WI38 (cell line): ENCODE measurements around the gene CHD5.

Experiments
- H3K4me3 ChIP-seq: 2 replicates; pipeline ENCODE4 v1.5.1; 2011; ENCODE audit warnings: low read depth, mild to moderate bottlenecking, control low read depth, low read length
- TF ChIP-seq, protein P1 (sequence below): IDR thresholded peaks from 2 replicates; pipeline ENCODE4 v1.5.1; 2012; ENCODE audit warnings: low read depth, mild to moderate bottlenecking, control low read depth, low read length

The CHD5 gene

DNA sequence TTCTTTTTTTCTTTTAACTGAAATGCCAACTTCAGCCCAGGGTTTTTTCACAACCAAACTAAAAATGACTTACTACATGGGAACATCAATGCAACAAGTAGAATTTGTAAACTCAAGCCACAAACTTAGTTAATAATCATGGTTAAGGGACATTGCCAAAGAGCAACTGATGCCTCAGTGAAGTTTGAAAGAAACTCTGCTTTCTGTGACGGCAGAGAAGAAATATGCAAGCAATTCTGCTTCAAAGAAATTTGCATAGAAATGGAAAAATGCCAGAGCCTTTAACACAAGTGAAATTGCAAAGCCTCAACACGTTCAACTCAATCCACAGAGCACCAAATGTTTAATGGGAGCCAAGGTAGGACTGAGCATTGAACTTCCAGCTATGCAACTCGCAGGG is 5.0 kb upstream of the CHD5 start:
- TF ChIP-seq, protein P1, sequence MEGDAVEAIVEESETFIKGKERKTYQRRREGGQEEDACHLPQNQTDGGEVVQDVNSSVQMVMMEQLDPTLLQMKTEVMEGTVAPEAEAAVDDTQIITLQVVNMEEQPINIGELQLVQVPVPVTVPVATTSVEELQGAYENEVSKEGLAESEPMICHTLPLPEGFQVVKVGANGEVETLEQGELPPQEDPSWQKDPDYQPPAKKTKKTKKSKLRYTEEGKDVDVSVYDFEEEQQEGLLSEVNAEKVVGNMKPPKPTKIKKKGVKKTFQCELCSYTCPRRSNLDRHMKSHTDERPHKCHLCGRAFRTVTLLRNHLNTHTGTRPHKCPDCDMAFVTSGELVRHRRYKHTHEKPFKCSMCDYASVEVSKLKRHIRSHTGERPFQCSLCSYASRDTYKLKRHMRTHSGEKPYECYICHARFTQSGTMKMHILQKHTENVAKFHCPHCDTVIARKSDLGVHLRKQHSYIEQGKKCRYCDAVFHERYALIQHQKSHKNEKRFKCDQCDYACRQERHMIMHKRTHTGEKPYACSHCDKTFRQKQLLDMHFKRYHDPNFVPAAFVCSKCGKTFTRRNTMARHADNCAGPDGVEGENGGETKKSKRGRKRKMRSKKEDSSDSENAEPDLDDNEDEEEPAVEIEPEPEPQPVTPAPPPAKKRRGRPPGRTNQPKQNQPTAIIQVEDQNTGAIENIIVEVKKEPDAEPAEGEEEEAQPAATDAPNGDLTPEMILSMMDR, result no peak

DNA sequence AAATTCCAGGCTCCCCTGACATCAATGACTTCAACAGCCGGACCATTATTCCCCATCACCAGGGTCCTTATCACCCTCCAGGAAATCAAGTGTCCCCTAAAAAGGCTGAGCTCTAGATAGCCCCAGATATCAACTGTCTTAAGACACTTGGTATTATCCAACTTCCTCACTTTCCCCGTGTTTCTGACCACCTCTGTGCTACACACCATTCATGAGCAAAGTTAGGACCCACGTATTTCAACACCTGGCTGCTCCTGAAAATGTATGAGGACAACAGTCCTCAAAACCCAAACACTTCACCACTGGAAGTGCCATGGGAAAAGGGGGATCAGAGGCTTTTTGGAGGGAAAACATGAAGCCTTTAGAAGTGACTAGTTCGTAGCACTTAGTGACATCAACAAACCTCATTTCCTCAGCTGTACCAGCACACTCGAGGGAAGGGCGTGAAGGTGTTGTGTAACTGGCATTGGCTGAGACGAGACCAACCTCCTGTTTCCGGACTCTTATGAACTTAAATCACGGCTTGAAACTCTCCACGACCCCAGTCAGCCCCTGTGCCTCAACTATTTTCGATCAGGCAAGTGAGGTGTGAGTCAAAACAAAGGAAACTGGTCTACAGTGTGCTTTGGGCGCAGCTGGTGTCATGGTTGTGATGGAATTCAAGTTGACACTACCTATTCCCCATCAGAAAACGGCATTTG is 4.1 kb upstream of the CHD5 start:
- no peak overlapping the region for H3K4me3 ChIP-seq
- TF ChIP-seq, protein P1, result no peak

More for the DNA sequence above, 5.0 kb upstream of the CHD5 start:
- H3K4me3 ChIP-seq, result no peak overlapping the region

DNA sequence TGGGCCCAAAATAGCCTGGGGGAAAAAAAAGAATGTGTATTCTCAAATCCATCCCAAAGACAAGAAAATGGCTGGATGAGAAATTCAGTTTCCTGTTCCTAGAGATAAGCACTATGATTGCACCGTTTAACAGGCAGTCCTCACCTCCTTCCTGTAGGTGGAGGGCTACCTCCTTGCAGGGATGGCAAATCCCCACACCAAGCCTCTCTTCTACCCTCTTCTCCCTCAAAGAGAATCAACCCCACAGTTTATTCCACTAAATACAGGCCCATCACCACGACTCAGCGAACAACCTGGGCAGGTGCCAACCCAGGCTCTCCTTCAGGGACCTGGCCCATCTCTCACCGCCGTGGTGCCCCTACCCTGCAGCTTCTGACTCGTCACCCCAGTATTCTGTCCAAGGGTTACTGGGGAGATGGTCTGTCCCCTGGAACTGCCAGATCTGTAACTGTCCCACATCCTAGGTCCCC is 3.4 kb upstream of the CHD5 start:
- TF ChIP-seq, protein P1, result no peak
- no peak overlapping the region for H3K4me3 ChIP-seq

DNA sequence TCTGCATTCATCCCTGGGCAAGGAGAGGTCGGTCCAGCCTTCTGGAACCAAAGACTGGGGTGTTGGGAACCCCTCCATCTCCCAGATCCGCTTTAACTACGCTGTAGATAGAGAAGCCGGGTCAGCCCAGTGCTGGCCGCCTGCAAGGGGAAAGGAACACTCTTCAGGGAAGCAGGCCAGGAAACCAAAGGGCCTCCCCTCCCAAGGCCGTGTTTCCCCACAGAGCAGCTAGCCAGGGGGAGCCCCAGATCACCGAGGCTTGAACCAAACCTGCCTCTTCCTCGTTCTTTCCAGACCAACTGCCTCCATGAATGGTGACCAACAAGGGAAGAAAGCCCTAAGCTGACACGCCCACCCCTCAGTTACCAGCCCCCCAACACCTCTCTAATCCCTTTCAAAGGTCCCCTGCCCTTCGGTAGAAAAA is 1.2 kb upstream of the CHD5 start:
- TF ChIP-seq, protein P1, result no peak
- no peak overlapping the region for H3K4me3 ChIP-seq

DNA sequence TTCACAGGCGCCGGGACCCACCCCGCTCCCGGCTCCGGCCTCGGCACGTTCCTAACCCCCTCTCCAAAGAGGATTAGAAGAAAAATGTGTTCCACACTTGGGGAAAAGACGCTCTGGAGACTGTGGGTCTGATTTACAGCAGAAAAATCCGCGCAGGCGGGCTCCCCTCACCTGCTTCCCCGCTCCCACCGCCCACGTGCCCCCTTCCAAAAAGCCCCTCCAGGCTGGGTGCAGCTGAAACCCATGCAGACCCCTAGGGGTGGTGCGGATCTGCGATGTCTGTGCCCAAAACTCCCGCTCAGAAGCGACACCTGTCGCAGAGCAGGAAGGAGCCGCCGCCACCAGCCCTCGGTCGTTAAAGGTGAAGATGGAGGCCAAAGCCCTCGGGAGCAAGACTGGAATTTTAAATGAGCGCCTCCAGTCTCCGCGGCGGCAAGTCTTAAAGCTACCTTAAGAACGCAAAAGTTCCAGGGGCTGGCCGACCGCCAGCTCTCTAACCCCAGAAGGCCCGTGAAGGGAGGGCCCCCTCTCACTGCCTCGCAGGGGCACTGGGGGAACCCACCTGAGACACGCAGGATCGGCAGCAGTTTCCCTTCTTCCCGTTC is 688 bp upstream of the CHD5 start:
- no peak overlapping the region for H3K4me3 ChIP-seq
- TF ChIP-seq, protein P1, result no peak

DNA sequence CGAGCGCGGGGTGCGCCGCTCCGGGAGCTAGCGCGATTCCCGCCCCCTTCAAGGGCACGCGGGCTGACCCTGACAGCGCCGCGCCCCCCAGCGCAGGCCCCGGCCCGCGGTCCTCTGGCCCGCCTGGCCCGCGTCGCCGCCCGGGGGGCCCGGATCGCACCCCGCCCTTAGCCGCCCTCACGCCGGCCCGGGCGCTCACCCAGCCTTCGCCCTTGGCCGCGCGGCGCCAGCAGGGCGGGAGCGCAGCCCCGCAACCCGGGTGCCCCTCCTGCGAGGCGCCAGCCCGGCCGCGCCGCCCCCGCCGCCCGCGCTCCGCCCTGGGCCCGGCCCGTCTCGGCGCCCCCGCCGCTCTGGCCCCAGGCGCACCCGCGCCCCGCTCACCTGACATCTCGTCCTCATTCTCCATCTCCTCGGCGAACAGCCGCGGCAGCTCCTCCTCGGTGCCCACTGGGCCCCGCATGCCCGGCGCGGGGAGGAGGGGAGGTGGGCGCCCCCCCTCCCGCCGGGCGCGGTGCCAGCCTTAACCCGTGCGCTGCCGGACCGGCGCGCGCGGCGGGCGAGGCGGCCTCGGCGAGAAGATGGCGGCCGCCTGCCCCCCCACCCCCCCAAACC is 451 bp downstream of the CHD5 start:
- TF ChIP-seq, protein P1, result no peak
- H3K4me3 ChIP-seq, result no peak overlapping the region
